HG03457 (cell line): Measurements from ENCODE around the gene PCSK2.

Experiments used
- ATAC-seq: cut with Tn5 transposase; IDR thresholded peaks from one replicate; pipeline ENCODE4 v1.9.1; 2021; ENCODE audit warnings: moderate number of reproducible peaks; ENCODE audit not compliant: unreplicated experiment

PCSK2 gene

DNA sequence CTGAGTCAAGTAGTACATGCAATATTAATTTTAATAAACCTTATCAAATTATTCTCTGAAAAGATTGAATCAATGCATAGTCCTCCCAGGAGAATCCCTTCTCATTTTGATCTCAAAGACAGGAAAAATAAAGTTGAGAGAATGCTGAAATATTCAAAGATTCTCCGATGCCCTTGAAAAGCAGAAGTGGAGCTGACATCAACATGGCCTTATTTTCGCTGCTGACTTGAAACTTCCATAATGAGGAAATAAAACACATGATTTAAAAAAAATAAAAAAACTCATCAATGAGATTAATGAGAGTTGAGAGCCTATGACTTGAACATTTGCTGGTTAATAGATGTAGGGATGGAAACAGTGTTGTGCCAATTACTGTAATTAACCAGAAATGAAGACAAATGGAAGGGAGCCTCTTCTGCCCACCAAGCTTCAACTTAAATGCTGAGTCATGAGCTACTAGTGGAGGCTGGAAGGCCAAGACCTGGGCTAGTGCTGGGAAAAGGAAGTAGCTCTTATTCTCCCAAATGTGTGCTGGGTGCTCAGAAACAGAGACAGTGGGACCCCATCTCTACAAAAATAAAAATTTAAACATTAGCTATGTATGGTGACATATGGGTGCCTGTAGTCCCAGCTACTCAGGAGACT is 164.4 kb downstream of the PCSK2 start:
- no peak for ATAC-seq

DNA sequence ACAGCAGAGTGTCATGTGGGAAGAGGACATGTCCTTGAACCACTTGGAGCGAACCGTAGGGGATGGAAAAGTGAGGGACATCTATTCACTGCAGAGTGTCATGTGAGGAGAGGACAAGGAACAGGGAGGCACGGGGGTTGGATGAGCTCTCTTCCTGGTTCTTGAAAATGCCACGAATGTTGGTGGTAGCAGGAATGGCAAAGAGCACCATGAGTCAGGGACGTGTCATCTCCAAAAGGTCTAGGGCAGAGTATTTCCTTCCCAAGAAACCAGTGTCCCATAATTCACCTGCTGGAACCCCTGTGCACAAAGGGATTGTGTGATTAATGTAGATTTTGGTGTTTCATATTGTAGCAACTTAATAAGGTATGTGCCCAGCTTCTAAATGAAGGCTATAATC is 167.6 kb downstream of the PCSK2 start:
- no peak for ATAC-seq

DNA sequence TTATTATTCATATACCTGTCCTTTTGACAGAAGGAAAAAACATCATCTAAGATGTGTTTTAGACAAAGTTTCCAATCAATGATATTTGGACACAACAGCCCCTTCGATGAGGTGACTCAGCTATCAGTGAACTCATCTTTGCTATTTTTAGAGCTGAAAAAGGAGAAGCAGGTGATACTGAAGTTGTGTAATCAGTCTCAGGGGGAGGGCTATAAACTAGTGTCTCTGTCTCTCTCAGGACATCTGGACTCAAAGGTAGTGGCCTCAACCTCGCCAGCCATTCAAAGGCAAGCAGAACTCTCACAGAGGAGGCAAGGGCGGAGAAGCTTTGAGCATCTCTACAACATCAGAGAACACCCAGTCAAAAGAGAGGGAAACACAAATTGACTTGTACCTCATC is 168.9 kb downstream of the PCSK2 start:
- ATAC-seq: peak; percentile 86

DNA sequence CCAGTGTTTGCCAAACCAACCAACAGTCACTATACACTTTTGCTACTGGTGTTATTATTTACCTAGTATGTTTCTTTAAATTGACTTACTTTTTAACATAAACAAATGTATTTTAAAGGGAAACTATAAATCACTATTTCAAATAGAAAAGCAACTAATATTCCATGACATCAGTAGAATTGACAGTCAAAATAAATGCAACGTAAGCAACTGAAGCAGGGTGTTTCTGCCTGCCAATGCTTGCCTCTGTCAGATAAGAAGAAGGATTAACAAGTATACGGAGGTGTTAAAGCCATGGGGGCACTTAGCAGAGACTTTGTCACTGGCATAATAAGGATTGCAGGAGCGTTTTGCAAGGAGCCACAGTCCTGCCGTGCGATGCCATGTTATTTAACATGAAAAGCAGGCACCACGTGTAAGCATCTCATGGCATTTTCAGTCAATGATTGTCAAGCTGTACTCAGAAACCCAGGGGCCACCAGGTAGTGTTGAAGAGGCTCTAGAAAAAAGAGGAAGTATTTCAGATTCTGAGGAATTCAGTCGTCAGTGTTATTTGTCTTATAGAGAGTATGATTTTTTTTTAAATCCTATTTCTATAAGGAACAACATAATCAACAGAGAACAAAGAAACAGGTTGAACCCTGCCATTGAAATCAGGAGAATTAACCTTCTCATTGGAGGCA is 172.6 kb downstream of the PCSK2 start:
- ATAC-seq: no peak

DNA sequence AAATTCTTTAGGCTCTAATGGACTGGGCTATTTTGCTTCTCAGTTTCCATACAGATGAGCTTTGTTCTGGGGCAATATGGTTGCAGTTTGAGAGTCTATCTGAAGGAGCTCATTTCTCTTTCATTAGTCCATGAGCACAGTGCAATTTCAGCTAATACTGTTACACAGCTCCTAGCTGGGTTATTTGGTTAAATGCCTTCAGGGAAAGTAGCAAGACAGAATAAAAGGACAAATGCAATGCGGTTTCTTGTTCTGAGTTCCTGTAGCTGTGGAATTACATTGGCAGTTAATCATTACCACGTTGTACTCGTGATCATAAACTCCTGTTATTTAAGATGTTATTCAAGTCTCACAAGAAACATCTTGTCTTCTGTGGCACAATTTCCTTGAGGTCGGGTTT is 176.6 kb downstream of the PCSK2 start:
- no peak for ATAC-seq

DNA sequence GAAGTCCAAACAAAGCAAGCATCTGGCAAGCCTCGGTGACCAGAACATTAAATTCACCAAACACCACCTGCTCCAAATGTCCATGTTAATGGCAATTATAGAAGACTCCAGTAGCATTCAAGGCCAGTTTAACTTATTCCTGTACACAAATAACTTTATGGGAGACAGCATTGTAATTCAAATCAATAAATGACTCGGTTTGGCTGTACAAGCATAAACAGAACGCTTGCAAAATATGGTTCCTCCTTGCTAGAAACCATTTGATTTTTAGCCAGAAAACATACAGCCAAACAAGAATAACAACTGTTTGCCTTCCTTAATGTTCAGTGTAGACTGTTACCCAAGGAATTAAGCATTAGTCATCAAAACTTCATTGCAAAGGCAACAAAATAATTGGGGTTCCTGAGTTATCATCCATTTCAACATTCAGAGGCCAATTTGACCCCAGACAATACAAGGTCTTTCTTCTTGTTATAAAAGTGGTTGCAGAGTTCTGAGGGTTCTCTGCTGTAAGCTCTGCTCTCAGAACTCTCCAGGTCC is 179.3 kb downstream of the PCSK2 start:
- ATAC-seq: no peak

DNA sequence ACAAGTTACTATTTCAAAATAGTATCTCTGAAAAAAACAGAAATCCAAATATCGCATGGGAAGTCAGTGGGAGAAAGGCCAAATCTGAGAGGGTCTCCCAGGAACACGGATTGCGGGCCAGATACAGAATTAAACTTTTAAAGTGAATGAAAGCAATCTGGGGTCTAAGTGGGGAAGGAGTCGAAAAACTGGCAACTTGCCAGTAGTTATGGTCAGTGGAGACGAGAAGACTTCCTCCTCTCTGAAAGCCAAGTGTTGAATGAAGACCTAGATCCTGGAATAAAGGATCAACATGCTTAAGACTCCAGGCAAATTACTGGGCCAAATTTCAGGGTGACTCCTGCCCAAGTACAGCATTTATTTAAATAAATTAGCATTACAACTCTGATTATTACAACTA is 180.7 kb downstream of the PCSK2 start:
- ATAC-seq: no peak

DNA sequence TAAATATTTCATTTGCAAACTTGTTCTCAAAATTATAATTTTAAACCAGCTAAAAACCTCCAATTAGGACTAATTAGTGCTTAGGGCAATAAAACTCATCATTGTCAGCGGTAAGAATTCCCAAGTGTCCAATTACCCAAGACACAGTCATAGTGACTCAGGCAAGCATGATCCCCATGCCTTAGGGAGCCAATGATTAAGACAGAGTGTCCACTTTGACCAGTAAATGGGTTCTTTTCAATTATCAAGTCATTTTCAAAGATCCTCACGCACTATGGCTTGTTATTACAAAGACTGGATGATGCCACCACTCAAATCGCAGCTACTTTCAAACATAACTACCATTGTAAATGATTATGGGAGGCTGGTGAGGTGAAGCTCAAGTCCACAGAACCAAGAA is 190.4 kb downstream of the PCSK2 start:
- no peak for ATAC-seq

DNA sequence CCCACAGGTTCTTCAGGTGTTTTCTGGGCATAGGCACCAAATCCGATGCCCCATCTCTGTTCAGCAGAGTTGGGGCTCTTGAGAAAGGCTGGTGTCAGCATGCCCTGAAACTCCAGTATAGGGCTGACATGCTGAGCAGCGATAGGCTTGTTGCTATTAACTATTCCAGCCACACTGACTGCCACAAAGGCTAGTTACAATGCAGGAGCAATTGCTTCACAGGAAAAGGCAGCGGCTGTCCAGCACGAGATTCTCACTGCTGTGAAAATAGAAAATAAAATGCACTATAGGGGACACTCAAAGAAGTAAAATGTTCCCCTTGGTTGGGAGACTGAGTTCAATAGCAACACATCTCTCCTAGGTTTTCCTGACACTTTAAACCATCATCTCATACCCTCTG is 191.9 kb downstream of the PCSK2 start:
- ATAC-seq: no peak

DNA sequence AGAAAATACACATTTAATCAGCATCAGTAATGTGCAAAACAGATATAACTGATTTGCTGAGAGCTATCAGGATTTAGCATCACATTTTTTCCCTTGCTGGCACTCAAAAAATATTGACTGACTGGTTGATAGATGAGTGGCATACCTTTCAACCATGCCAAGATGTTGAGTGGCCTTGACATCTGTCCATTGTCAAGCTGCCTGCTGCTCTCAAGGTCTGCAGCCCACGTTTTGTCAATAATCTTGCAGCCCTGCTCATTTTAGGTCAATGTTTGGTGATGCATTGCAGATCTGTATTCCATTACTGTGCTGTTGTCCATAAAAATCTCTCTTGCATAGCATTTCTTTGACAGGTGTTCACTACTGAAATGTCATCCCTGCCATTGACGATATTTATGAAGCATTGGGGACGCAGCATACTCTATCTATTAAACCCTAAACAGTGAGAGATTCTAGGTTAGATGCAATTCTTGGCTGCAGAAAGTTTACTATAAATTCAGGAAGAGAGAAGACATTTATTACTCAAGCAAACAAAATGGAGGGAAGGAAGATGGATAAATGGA is 192.7 kb downstream of the PCSK2 start:
- no peak for ATAC-seq

DNA sequence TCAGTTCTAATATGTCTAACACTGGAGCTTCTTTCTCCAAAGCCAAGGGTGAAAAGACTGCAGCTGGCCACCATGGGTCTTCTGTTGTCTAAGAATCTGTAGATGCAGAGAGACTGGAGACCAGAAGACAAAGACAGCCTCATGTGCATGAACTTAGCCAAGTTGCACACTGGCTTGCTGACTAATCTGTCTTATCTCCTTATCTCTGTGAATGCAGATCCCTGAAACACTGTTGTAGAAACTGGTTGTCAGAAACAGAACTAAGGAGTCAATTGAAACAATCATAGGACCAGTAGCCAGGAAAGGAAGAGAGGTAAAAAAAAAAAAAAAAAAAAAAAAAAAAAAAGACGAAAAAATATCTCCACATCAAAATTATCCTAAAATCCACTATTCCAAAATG is 194.7 kb downstream of the PCSK2 start:
- no peak for ATAC-seq

DNA sequence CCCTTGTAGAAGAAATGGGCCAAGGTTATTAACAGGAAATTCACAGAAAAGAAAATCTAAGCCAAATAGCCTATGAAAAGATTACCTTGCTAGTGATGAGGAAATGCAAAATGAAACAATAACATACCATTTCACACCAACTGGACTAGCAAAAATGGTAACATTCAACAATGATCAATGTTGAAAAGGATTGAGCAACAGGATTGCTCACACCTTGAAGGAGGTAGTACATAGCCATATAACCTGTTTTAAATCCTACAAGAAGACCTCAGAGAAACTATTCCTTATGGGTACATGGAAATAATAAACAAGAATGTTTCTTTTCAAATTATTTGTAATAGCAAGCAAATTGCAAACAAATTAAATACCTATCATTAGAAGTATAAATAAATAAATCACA is 196.9 kb downstream of the PCSK2 start:
- no peak for ATAC-seq

DNA sequence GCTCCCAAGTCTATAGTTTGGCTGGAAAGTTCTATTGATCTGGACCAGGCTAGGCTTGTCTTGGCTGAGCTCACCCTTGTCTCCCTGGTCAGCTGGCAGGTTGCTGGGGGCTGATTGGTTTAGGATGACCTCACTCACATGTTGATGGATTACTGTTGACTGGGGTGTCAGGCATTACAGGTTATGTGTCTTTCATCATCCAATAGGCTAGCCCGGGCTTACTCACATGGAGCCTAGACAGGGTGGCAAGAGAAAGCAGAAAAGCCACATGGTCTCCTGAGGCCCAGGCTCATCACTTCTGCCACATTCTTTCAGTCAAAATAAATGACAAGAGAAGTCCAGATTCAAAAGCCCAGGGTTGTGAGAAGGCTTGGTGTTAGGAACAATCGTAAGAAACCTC is 200.8 kb downstream of the PCSK2 start:
- ATAC-seq: no peak

DNA sequence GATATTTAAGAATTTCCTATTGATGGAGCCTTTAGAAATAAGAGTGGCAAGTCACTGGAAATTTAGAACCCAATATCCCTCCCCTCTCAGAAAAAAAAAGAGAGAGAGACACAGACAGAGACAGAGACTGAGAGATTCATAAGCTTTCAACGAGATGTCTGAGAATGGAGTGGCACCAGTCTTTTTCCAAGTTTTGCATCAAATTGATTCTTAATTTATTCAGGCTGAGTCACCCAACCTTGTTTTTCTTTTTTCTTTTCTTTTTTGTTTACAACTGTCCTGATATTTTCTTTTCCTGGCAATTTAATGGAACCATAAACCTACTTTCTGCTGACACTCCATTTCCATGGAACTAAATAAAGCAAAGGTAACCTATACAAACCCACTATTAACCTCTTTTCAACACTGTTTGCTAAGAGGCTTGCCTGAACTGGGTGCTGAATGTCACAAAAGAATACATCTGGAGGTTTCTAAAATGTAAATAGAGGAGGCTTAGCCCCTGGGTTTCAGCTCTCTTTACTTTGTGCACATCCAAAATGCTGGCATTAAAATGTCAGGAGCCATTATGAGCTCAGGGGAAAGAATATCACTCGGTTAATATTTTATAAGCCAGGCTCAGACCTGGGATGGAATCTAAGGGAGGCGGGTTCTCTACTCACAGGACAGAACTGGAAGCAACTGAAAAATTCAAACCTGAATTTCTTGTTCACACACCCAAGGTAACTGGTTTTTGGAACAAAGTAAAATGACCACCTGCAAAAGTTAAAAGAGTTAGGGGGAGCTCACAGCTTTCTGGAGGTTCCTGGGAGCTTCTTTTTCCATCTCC is 203.5 kb downstream of the PCSK2 start:
- ATAC-seq: no peak

DNA sequence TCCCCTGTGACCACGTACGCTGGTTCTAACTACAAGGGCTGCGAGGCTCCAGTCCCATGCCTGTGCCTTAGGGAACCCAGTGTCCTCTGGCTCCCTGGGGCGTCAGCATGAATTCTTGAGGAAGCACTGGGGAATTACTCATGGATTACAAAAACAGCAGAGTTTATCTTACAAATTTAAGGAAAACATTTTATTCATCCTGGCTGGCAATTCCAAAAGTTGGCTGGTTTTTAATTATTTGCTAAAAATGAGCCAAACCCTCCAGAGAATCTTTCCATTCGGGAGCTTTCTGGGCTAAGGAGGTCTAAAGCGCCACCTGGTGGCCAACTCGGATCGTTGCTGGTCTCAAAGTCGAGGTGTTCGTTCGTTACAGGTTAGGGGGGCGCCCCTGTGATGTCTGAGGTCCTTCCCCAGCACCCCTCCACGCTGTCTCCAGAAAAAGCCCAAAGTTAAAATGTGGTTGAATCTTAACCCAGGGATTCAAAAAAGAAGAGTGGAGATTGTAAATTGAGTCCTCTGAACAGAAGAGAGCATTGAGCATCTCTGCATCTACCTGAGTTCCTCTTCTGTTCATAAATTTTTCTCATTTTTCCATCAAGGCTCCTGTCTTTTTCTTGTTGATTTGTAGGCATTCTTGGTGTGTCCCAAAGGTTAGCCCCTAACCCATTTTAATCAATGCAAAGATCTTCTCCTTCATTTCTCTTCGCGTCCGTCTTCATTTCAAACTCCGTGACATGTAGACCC is 205.0 kb downstream of the PCSK2 start:
- ATAC-seq: no peak

DNA sequence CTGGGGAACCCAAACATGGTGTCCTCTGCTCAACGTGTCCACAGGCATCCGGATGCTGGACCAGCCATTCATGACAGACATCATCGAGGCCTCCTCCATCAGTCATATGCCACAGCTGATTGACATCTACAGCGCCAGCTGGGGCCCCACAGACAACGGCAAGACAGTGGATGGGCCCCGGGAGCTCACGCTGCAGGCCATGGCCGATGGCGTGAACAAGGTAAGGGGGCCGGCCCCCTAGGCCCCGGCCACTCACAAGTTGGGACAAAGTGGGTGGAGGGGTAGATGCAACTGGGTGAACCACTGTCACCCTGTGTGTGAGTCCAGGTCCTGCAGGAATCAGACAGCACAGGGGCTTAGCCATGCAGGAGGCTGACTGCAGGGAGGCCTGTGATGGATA is 209.8 kb downstream of the PCSK2 start:
- no peak for ATAC-seq

DNA sequence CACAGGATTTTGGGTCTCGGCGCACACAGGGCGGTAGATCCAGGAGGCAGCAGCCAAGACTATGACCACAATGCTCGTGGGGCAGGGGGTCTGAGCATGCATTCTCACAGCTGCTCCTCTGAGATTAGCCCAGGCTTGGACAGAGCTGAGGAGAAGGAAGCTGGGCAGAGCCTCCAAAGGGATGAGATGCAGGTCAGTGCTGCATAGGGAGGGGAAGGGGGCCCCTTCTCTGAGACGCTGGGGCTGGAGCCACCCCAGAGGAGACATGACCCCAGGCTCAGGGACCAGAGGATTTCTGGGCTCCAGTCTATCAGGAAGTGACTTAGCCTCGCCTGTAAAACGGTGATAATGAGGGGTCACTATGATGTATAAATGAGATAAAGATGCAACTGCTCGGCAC is 210.4 kb downstream of the PCSK2 start:
- ATAC-seq: no peak

DNA sequence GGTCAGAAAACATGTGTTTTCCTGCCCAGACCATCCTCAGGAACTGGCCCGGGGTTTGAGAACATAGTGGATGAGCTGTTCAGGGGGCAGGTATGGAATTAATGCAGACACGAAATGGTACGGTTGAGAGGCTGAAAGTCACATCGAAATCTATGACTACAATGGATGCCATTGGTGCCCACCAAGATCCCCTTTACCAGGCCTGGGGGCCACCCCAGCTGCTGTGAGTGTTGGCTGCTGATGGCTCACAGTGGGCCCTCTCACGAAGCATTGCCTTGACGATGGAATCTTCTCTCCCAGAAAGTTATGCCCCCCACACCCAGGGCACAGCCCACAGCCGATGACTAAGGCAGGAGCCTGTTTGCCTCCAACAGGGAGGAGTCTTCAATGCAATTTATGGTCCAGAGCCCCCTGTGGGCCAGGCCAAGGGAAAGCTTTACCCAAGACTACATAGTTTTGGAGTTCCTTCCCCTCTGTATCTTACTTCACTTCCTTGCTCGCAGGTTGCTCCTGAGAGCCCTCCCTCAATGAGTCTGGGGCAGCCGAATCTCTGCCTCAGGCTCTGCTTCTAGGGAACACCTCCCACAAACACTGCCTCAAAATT is 211.7 kb downstream of the PCSK2 start:
- no peak for ATAC-seq

DNA sequence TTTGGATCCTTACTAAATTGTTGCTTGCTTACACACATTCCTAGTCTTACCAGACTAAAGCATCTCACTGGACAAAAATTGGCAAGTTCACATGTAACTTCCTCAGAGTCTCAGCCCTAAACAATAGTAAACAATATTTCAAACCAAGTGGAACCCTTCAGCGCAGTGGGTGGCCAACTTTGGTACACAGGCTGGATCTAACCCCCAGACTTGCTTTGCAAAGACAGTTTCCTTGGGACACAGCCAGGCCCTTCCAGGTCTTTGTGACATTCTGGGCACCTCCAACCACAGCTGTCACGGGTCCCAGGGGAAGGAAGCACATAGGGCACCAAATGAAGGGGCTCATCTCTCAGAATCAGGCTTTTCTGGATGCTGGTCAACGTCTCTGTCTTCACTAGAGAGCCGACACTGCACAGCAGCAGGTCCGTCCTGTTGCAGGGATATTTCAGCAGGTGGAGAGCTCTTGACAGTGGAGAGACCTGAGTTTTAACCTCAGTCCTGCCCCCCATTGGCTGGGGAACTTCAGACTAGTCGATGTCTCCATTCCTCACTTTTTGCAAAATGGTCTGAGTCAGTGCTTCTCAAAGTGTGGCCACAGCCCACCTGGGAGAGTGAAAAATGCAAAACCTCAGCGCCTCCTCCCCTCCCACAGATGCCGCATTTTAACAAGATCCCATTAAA is 212.9 kb downstream of the PCSK2 start:
- no peak for ATAC-seq

DNA sequence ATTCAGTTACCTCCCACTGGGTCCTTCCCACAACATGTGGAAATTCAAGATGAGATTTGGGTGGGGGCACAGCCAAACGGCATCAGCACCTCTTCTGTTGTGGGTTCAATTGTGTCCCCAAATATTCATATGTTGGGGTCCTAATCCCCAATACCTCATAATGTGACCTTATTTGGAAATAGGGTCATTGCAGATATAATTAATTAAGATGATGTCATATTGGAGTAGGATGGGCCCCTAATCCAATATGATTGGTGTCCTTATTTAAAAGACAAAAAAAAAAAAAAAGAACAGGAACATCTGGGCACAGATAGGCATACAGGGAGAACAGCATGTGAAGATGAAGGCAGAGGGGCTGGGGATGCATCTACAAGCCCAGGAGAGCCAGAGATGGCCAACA is 214.9 kb downstream of the PCSK2 start:
- no peak for ATAC-seq
